Right renal pelvis (tissue), 4 donors: ENCODE measurements around the gene KLRD1. TPM values are rescaled to one million over a fixed set of nuclear protein-coding genes. Genes with fewer than 3 reads are reported as not detected.
"Not testable (repeated sequence)": the region's sequence is repeated elsewhere in the genome, so short reads cannot be mapped to it uniquely, and the experiment has no call there.

Experiments used
- DNase-seq, 4 donors: peaks; one replicate each; pipeline ENCODE4 v3.0.0-alpha.2; 2013; ENCODE audit warnings: low read depth in 4 of 4, low spot score in 3 of 4, missing footprints in 1 of 4
- polyA plus RNA-seq, 4 donors: library from polyadenylated mRNA; unstranded; fragments of 120-200 nt; gene quantifications; one replicate each; pipeline ENCODE4 v1.2.1, GENCODE V29; 2013; ENCODE audit not compliant: insufficient read length in 4 of 4

The KLRD1 gene, protein sequence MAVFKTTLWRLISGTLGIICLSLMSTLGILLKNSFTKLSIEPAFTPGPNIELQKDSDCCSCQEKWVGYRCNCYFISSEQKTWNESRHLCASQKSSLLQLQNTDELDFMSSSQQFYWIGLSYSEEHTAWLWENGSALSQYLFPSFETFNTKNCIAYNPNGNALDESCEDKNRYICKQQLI
- 1 to 10 TPM in 1 of 4 donors, under 1 TPM in 3; 0.22 to 1.2 (median 0.59) TPM for polyA plus RNA-seq

DNA sequence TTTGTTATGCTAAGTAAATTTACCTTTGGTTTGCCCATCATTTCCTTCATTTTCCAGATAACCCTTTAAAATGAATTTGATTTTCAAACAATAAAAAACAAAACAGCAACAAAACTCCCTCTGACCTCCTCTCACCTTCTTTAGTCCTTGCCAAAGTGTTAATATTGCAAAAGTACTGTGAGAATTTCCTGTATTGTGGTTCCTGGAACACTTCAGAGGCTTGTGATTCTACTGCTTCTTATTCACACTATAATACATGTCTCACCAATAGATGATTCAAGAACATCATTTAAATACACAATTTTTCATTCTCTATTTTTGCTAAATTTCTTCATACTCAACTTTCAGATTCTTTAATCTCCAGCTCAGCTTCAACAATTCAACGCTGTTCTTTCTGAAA lies at the start of gene KLRD1:
Gene KLRD1, plus strand, starts transcription at position 241 of the 400 bp plus-strand sequence. CDS start 208 bp downstream, outside the sequence.
- DNase-seq = no peak

DNA sequence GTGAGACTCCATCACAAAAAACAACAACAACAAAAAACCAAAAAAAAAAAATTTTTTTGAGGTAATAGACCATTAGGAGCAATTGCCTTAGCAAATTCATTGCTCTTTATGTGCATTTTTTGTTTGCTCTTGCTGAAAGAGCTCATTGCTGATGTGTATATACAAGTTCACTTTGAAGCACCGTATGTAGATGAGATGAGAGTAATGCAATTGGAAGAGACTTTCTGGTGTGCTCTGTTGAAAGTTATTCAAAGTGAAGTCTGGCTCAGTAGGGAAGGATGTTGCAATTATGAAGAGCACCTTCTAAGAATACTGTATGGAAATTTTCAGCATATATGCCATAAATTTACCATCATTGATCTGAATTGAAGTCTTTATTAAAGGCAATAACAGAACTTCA lies 46.7 kb upstream of the KLRD1 start:
- DNase-seq = no peak

DNA sequence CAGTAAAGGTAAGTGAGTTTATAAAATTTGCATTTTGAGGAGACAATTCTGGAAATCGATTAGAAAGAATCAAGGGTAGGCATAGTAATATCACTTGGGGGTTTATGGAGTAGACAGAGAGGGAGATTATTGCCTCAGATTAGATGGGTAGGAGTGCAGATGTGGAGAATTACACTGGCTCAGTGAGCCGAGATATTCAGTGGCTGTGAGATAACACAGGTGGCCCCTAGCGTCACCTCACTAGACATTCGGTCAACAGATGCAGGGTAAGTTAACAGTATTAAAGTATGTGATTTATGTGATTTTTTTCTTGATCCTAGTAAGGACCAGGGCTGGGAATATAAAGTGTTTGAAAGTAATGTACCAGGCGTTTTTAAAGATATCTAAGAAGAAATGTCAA lies 39.6 kb upstream of the KLRD1 start:
- DNase-seq = no peak

DNA sequence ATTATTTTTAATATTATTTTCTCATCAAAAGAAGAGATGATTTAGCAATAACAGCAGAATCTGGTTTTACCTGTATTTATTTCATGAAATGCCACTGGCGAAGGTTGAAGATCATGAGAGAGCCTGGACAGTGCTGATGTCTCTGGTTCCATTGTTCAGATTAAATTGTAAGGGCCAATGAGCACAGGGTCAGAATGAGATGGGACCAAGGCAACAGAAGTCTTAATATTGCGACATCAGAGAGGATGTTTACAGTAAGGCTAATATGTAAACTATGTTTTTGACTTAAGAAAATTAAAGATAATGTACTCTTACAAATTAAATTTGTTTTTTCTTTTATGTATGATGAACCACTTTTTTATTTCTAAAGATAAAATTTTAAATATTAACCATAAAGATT lies 35.2 kb upstream of the KLRD1 start:
- DNase-seq = no peak

DNA sequence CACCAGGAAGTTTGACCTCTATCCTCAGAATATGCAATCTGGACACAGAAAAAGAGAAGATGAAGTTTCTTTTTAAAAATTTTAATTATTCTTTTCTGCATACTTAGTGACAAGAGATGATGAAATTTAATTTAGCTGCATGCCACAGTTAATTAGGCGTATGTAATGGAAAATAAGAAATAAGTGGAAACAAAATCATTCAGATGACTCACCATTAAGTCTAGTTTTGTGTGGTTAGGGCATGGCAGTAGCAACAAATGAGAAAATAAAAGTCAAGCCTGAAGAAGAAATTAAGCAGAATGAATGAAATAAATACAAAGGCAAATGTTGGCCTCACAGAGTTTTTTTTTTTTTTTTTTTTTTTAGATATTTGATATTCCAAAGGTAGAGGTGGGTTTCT lies 30.9 kb upstream of the KLRD1 start:
- DNase-seq = no peak

DNA sequence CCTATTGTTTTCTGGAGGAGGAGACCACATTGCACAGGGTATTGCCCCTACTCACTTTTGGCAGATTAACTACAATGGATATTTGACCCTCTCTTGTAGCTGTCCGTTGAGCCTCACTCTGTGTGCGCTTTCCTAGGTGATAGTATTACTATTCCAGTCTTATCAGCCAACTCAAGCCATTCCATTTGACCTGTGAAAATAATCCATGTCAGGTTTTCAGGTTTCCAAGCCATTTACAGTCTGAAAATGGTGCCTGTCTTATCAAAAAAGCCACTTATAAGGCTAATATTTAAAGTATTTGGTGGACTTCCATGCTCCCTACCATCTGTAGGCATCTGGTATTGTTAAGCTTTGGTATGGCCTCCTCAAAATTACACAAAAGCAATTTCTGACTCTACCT lies 29.6 kb upstream of the KLRD1 start:
- no peak for DNase-seq

DNA sequence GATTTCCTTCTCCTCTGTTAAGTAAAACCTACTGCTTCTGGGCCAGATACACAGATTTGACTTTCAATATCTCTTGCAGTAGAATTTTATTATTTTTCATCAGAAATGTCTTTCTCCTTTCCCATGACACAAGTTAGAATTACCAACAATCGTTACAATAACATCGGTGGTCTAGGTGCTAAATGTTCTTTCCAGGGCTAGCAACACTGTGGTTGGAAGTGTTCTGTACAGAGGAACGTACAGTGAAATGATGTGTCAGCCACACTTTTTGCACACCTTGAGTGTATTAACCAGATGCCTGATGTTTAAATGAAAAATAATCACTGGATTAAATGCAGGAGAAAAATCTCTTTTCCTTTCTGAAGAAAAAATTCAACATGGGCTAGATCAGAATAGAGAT lies 27.7 kb upstream of the KLRD1 start:
- no peak for DNase-seq

DNA sequence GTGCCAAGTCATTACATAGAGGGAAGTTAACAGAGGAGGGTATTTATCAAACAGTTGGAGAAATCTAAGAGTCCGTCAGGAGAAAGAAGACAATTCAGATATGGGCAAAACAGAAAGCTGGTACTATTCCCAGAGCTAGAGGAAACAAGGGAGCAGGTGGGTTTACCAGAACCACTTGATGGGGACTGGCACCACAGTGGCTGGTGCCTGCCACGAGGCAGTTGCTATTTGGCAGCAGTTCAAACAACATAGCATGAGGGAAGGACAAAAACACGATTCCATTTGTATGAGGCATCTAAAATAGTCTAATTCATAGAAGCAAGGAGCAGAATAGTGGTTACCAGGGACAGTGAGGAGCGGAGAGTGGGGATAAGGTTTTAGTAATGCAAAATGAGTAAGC lies 24.6 kb upstream of the KLRD1 start:
- DNase-seq = no peak

DNA sequence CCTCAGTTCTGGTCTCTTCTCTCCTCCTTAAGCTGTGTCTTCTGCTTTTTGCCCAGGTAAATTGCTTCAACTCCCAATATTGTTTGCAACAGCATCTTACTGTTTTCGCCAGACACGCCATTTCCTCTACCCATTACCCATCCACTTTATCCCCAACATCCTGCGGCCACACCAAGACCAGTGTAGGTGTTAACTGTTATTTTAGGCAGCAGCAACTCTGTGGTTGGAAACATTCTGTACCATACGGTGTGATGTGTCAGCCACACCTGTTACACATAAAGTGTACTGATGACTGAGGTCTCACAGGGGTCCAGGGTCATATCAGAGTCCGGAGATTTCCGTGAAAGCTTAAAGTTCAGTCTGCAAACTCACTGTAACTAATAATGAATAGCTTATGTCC lies 21.8 kb upstream of the KLRD1 start:
- no peak for DNase-seq

DNA sequence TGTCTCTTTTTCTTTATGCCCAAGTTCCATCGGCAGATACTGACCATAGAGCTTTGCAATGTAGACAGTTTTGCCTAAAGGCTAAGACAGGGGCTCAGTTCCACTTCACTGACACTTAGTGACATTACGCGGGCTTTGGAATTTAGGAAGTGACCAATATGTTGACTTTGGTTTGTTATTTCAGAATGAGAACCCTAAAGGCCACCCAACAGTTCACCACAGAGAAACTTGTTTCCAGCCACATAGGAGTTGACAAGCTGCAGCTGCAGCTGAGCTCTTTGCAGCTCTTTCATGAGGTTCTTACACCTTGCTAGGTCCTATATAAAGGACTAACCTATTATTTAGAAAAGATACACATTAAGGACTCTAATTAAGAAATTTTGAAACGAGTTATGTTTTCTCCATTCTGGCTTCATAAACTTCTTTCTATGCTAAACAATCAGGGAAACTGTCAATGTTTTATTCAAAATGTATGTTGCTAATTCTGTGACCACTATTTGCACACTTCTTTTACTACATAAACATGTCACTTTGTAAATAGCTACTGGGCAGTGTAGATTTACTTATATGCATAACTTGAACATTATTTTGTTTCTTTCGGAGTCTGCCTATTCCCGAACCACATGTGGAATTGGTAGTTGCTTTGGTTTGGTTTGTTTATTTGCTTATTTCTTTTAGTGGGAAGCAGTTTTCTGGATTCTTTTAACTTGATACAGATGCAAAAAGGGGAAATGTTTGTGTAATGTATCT lies 18.5 kb upstream of the KLRD1 start:
- DNase-seq = no peak

DNA sequence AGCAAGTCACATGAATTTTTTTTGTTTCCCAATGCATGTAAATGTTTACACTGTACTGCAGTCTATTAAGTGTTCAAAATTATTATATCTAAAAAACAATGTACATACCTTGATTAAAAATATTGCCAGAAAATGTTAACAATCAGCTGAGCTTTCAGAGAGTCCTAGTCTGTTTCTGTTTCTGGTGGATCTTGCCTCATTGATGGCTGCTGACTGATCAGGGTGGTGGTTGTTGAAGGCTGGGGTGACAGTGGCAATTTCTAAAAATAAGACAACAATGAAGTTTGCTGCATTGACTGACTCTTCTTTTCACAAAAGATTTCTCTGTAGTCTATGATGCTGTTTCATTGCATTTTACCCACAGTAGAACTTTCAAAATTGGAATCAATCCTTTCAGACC lies 16.6 kb upstream of the KLRD1 start:
- DNase-seq = no peak

DNA sequence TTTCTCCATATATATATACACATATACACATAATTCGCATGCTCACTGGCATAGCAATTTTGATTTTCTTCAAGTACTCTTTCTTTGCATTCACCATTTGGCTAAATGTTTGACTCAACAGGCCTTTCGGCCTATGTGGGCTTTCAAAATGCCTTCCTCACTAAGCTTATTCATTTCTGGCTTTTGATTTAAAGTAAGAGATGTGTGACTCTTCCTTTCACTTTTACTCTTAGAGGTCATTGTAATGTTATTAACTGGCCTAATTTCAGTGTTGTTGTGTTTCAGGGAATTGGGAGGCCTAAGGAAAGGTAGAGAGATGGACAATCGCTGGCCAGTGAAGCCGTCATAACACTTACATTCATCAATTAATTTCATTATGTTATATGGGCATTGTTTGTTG lies 14.5 kb upstream of the KLRD1 start:
- DNase-seq = no peak

DNA sequence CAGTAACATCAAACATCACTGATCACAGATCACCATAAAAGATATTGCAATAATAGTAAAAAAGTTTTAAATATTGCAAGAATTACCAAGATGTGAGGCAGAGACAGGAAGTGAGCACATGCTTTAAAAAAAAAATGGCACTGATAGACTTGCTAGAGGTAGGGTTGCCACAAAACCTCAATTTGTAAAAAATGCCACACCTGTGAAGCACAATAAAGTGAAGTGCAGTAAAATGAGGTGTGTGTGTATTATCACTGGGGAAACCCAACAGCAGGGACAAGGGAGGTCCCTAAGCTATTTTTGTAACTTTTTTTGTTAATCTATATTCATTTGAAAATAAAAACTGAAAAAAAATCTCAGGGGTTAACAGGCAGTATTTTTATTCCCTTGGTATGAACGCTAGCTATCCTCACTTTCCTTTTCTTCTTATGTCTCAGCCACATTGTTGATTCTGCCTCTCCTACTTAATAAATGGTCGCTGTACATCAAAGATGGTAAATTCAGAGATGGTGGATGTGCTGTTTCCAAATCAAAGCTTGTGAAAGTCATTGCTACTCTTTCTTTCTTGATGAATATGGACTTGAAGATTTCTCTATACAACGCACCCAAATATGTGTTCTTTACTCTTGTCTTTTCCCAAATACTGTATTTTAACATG lies 14.0 kb upstream of the KLRD1 start:
- no peak for DNase-seq

DNA sequence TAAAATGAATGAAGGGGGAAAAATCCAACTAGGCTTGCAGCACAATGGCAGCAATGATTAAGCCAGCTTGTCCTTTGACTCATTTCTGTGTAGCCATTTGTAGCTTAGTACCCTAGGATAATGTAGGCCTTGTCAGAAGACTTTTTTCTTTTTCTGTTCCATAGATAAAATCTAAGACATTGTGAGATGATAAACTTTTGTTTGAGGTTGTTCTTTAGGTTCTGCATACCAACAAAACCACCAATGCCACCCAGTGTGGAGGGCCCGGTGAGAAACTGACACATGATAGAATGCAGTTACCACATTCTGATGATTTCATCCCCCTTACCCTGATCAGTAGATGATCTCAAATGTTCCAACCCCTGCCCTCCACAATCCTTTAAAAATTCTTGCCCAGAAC lies 6.6 kb upstream of the KLRD1 start:
- DNase-seq = no peak

DNA sequence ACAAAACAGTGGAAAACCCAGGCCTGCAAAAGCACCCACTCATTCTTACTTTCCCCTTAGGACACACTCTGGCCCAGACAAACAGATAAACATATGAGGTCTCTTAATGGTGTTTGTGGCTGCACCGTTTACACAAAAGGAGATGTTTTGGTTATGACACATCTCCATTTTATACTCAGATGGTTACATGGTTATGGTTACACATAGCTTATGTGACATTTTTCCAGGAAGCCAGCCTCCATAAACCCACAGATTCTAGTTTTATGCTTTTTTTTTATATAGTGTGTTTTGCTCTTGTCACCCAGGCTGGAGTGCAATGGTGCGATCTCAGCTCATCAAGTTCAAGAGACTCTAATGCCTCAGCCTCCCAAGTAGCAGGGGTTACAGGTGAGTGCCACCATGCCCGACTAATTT lies 3.5 kb upstream of the KLRD1 start:
- DNase-seq = no peak

DNA sequence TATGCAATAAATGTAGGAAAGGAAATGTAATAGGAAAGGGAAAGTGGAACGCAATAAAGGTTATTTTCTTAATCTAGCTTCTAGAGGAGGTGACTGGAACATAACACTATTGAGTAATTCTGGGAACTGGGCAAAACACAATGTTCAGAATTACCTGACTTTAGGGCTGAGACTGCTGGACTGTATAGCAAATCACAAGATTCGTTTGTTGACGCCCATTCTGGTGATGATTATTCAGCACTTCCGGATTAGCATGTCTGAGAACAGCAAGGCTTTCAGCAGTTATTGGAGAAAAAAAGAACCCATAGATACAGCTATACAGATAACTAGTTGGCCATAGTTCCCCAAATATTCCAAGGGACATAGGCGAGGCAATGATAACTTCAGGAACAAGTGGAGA lies 2.3 kb upstream of the KLRD1 start:
- no peak for DNase-seq

DNA sequence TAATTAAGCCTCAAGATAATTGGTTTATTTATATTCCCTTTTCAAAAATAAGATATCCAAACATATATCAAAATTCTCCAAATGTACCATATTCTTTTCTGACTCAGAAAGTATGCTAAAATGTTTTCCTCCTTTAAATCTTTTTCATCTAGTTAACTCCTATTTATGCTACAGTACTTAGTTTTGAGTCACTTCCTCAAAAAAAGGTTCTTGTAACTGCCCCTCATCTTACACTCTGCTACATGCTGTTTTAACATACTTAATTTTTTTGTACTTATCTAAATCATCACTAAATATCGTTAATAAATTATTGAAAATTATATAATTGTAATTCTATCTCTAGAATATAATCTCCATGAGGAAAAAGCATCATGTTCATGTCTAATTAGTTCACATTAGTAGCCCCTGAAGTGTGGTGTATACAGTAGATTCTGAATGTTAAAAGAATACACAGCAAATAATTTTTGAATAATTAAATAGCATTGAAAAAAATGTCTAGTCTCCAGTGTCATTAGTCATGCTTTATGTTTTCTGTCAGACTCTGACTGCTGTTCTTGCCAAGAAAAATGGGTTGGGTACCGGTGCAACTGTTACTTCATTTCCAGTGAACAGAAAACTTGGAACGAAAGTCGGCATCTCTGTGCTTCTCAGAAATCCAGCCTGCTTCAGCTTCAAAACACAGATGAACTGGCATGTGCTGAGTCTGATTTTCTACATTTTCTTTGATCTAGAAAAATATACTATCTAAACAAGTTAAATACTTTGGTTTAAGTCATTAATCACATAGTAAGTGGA lies 3.5 kb downstream of the KLRD1 start:
- DNase-seq = no peak

DNA sequence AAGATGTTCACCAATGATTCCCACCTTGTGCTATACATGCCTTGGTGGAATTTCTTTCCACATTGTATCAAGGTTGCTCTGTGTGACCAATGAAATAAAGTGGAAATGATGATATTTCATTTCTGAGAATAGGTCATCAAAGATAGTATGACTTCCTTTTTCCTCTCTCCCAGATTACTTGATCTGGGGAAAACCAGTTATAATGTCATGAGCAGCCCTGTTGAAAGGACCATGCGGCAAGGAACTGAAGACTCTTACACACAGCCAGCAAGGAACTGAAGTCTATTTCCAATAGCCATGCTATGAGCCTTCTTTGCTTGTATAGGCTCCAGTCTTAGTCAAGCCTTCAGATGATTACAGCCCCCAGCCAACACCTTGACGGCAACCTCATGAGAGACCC lies 11.7 kb downstream of the KLRD1 start:
- no peak for DNase-seq

DNA sequence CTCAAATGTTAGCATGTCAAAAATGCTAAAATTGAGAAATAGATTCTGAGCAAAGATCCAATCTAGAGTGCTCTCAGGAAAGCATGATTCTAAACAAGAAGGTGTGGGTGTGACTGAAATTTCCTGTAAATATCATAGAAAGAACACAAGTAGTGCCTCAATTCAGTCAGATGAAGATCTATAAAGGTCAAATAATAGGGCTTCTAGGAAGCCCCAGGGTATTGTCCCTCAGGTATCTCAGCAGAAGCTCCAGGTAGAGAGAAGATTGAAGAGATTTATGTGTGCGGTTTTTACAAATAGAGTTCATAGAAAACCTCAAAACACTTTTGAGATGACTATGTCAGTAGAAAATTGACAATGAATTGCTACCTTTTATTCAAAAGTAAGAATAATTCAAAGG lies 13.0 kb downstream of the KLRD1 start:
- no peak for DNase-seq

DNA sequence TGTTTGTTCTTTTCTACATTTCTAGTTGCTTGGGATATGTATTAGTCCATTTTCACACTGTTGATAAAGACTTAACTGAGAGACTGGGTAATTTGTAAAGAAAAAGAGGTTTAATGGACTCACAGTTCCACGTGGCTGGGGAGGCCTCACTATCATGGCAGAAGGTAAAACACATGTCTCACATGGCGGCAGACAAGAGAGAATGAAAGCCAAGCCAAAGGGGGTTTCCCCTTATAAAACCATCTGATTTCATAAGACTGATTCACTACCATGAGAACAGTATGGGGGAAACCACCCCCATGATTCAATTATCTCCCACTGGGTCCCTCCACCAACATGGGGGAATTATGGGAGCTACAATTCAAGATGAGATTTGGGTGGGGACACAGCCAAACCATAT lies 21.0 kb downstream of the KLRD1 start:
- DNase-seq = not testable (repeated sequence)

DNA sequence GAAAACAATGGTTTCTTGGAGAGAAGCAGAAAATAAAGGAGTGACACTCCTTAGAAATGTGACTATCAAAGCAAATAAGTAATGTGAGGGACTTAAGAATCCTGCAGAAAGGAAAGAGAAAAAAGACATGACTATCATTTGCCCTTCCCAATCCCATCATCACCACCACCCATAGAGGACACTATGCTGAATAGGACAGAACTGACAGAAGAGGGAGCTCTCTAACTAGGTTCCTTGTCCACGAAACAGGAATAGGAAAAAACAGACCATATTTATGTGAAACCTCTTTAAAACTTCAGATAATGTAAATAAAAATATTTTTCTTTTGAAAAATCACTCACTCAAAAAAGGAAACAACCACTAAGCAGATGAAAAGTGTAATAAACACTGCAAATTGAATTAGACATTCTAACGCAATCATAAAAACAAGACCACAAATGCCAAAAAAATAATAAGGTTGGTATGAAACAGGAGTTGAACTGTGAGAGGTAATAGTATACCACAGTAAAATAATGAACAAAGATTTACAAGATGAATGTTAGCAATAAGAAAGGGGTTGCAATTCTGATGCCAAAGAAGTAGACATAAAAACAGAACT lies 24.1 kb downstream of the KLRD1 start:
- DNase-seq = peak; percentile 5 to 24 (median 19)
